Mesothelial cell of epicardium (in vitro differentiated cells): ENCODE data around the gene RARG. TPM values are rescaled to one million over a fixed set of nuclear protein-coding genes. Genes with fewer than 3 reads are reported as not detected.

Source experiments
- DNase-seq, 2 experiments: peaks; one replicate each; pipeline ENCODE4 v3.0.0; 2021; ENCODE audit warnings: low spot score in 2 of 2; ENCODE audit not compliant: unreplicated experiment in 2 of 2
- H3K27ac Mint-ChIP-seq: 2 replicates; pipeline ENCODE4 v1.8.0; 2021; ENCODE audit warnings: mixed read lengths
- H3K27me3 Mint-ChIP-seq: 2 replicates; pipeline ENCODE4 v1.8.0; 2021; ENCODE audit warnings: low read depth, mixed read lengths
- H3K36me3 Mint-ChIP-seq: 2 replicates; pipeline ENCODE4 v1.8.0; 2021; ENCODE audit warnings: mixed read lengths
- H3K4me1 Mint-ChIP-seq: 2 replicates; pipeline ENCODE4 v1.8.0; 2021; ENCODE audit warnings: mixed read lengths
- H3K4me3 Mint-ChIP-seq: 2 replicates; pipeline ENCODE4 v1.8.0; 2021; ENCODE audit warnings: mild to moderate bottlenecking, moderate library complexity, mixed read lengths
- H3K9me3 Mint-ChIP-seq: 2 replicates; pipeline ENCODE4 v1.8.0; 2021; ENCODE audit warnings: mixed read lengths
- CTCF ChIP-seq: fragments of 200-600 bp; sonication (generic); IDR thresholded peaks from one replicate; pipeline ENCODE4 v1.5.0; 2021; ENCODE audit warnings: antibody characterized with exemption; ENCODE audit not compliant: unreplicated experiment
- total RNA-seq: library from RNA; stranded (reverse); gene quantifications from 3 replicates; pipeline ENCODE4 v1.2.1, GENCODE V29; 2021

The RARG gene
- total RNA-seq, 1 donor from 2014 or later: 72.2 TPM

GRCh38 chr12:53212931-53213330 lies 19.1 kb downstream of the RARG start:
- Mint-ChIP-seq H3K9me3 (no peaks in the 10 kb centered on the region), H3K4me1 (peaks cover 26% of the 10 kb centered on the region), H3K27me3 (no peaks in the 10 kb centered on the region), H3K36me3 (peaks cover 18% of the 10 kb centered on the region), H3K27ac (no peak overlapping the region), H3K4me3 (no peak overlapping the region)
- no peak for TF ChIP-seq CTCF
- no peak for DNase-seq

- no peak for DNase-seq
- Mint-ChIP-seq H3K27me3 (no peaks in the 10 kb centered on the region), H3K4me3 (no peak overlapping the region), H3K36me3 (peaks cover 18% of the 10 kb centered on the region), H3K9me3 (no peaks in the 10 kb centered on the region), H3K4me1 (peaks cover 14% of the 10 kb centered on the region), H3K27ac (no peak overlapping the region)
- TF ChIP-seq CTCF: no peak
These were observed 20.3 kb downstream of the RARG start for GRCh38 chr12:53211476-53212381.

- Mint-ChIP-seq H3K4me3 (no peak overlapping the region), H3K9me3 (no peaks in the 10 kb centered on the region), H3K36me3 (peaks cover 18% of the 10 kb centered on the region), H3K27me3 (no peaks in the 10 kb centered on the region), H3K27ac (no peak overlapping the region), H3K4me1 (peaks cover 6% of the 10 kb centered on the region)
- no peak for TF ChIP-seq CTCF
- no peak for DNase-seq
These were observed 21.2 kb downstream of the RARG start for GRCh38 chr12:53210843-53211242.

- Mint-ChIP-seq H3K9me3 (no peaks in the 10 kb centered on the region), H3K27ac (no peak overlapping the region), H3K27me3 (no peaks in the 10 kb centered on the region), H3K4me1 (peaks cover 5% of the 10 kb centered on the region), H3K36me3 (peaks cover 18% of the 10 kb centered on the region), H3K4me3 (no peak overlapping the region)
- DNase-seq: no peak
- no peak for TF ChIP-seq CTCF
These were observed 23.0 kb downstream of the RARG start for GRCh38 chr12:53208877-53209463.

- no peak overlapping the region for H3K4me3 Mint-ChIP-seq
- no peaks in the 10 kb centered on the region for H3K27me3 Mint-ChIP-seq
- H3K9me3 Mint-ChIP-seq: no peaks in the 10 kb centered on the region
- H3K36me3 Mint-ChIP-seq: peaks cover 14% of the 10 kb centered on the region
- TF ChIP-seq CTCF: no peak
- no peak overlapping the region for H3K27ac Mint-ChIP-seq
- peaks cover 2% of the 10 kb centered on the region for H3K4me1 Mint-ChIP-seq
- no peak for DNase-seq
These were observed 23.6 kb downstream of the RARG start for GRCh38 chr12:53208435-53208834.
